Endothelial cell (in vitro differentiated cells): ENCODE measurements around the gene PTPDC1. TPM values are rescaled to one million over a fixed set of nuclear protein-coding genes. Genes with fewer than 3 reads are reported as not detected.
"Not testable (repeated sequence)": the region's sequence is repeated elsewhere in the genome, so short reads cannot be mapped to it uniquely, and the experiment has no call there.

Source experiments
- DNase-seq: peaks from one replicate; pipeline ENCODE4 v3.0.0; 2021; ENCODE audit warnings: low spot score
- H3K27ac Mint-ChIP-seq: one replicate; pipeline ENCODE4 v1.8.0; 2021; ENCODE audit warnings: mixed read lengths, inconsistent platforms; ENCODE audit not compliant: unreplicated experiment
- H3K27me3 Mint-ChIP-seq: one replicate; pipeline ENCODE4 v1.8.0; 2021; ENCODE audit warnings: mild to moderate bottlenecking, moderate library complexity, mixed read lengths, inconsistent platforms; ENCODE audit not compliant: unreplicated experiment
- H3K36me3 Mint-ChIP-seq: one replicate; pipeline ENCODE4 v1.8.0; 2021; ENCODE audit warnings: mild to moderate bottlenecking, low read depth, mixed read lengths, inconsistent platforms; ENCODE audit not compliant: unreplicated experiment
- H3K4me1 Mint-ChIP-seq: one replicate; pipeline ENCODE4 v1.8.0; 2021; ENCODE audit warnings: mild to moderate bottlenecking, mixed read lengths, inconsistent platforms; ENCODE audit not compliant: unreplicated experiment
- H3K4me3 Mint-ChIP-seq: one replicate; pipeline ENCODE4 v1.8.0; 2021; ENCODE audit warnings: mild to moderate bottlenecking, mixed read lengths, inconsistent platforms; ENCODE audit not compliant: unreplicated experiment
- H3K9me3 Mint-ChIP-seq: one replicate; pipeline ENCODE4 v1.8.0; 2021; ENCODE audit warnings: mixed read lengths, inconsistent platforms; ENCODE audit not compliant: unreplicated experiment
- total RNA-seq: library from RNA; stranded (reverse); fragmentation: NEBNext Ultra II Directional; extraction: Animal tissue kit (Norgen Biotek cat#: 25700); gene quantifications from one replicate; pipeline ENCODE4 v1.2.1, GENCODE V29; 2021; ENCODE audit not compliant: unreplicated experiment
- TF ChIP-seq, protein P1 (sequence below): fragments of 200-600 bp; sonication (generic); IDR thresholded peaks from one replicate; pipeline ENCODE4 v1.5.0; 2021; ENCODE audit warnings: antibody characterized with exemption; ENCODE audit not compliant: unreplicated experiment

PTPDC1 gene
- total RNA-seq, 1 donor from 2014 or later = 7.4 TPM

DNA sequence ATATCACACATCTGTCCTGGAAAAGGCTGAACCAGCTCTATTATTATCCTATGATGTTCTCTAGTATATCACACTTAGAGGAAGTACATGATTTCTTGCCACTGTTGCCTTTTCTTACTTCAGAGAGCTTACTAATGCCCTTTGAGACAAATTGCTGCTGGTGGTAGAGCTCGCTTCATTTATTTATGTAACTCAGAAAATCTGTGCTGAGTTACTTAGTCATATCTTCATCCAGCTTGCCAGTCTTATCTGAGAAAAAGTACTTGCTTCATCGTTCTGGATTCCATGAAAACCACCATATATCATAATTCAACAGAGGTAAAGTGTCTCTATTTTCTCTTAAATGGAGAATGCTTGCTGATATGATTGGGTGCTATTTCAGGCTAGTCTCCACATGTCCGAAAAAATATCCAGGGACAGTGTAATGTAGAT is 26.6 kb downstream of the PTPDC1 start:
- no peak overlapping the region for H3K27ac Mint-ChIP-seq
- no peak for DNase-seq
- H3K27me3 Mint-ChIP-seq = no peaks in the 10 kb centered on the region
- no peak overlapping the region for H3K4me3 Mint-ChIP-seq
- H3K9me3 Mint-ChIP-seq = no peaks in the 10 kb centered on the region
- TF ChIP-seq, protein P1, sequence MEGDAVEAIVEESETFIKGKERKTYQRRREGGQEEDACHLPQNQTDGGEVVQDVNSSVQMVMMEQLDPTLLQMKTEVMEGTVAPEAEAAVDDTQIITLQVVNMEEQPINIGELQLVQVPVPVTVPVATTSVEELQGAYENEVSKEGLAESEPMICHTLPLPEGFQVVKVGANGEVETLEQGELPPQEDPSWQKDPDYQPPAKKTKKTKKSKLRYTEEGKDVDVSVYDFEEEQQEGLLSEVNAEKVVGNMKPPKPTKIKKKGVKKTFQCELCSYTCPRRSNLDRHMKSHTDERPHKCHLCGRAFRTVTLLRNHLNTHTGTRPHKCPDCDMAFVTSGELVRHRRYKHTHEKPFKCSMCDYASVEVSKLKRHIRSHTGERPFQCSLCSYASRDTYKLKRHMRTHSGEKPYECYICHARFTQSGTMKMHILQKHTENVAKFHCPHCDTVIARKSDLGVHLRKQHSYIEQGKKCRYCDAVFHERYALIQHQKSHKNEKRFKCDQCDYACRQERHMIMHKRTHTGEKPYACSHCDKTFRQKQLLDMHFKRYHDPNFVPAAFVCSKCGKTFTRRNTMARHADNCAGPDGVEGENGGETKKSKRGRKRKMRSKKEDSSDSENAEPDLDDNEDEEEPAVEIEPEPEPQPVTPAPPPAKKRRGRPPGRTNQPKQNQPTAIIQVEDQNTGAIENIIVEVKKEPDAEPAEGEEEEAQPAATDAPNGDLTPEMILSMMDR = no peak
- H3K4me1 Mint-ChIP-seq = no peaks in the 10 kb centered on the region
- no peaks in the 10 kb centered on the region for H3K36me3 Mint-ChIP-seq

DNA sequence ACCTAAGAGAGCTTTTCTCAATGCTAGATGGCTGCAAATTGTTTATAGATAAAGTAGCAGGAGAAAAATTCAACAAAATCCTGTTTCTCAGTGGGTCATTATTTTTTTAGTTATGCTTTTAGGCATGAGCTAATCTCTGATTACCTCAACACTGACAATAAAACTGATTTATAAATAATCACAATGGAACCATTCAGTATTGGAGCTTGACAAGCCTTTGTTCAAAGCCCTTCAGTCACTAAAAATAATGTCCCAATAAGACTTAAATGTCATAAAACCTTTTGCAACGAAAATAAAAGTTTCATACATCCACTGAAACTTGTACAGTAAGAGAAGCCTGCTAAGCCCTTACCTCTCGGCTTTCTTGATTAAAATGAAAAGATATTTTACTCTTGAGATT is 27.2 kb downstream of the PTPDC1 start:
- Mint-ChIP-seq H3K9me3 (no peaks in the 10 kb centered on the region), H3K4me3 (no peak overlapping the region), H3K36me3 (no peaks in the 10 kb centered on the region), H3K27ac (no peak overlapping the region), H3K4me1 (no peaks in the 10 kb centered on the region), H3K27me3 (no peaks in the 10 kb centered on the region)
- TF ChIP-seq, protein P1 = no peak
- no peak for DNase-seq

DNA sequence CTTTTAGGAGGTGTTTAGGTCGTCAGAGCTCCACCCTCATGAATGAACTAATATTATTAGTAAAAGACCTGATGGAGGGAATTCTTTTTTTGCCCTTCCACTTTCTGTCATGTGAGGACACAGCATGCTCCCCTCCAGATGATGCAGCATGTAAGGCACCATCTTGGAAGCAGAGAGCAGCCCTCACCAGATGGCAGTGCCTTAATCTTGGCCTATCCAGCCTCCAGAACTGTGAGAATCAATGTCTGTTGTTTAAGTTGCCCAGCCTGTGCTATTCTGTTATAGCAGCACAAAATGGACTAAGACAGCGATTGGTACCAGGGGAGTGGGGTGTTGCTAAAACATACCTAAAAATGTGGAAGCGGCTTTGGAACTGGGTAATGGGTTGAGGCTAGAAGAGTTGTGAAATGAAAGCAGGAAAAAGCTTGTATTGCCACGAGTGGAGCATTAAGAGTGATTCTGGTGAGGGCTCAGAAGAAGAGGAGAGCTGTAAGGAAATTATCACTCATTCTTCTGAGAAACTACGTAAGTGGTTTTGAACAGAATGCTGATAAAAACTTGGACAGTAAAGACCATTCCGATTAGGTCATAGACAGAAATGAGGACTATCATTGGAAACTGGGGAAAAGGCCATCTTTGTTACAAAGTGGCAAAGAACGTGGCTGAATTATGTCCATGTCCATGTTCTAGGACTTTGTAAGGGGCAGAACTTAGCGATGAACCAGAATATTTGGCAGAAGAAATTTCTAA is 28.6 kb downstream of the PTPDC1 start:
- Mint-ChIP-seq H3K9me3 (no peaks in the 10 kb centered on the region), H3K36me3 (no peaks in the 10 kb centered on the region), H3K27ac (no peak overlapping the region)

DNA sequence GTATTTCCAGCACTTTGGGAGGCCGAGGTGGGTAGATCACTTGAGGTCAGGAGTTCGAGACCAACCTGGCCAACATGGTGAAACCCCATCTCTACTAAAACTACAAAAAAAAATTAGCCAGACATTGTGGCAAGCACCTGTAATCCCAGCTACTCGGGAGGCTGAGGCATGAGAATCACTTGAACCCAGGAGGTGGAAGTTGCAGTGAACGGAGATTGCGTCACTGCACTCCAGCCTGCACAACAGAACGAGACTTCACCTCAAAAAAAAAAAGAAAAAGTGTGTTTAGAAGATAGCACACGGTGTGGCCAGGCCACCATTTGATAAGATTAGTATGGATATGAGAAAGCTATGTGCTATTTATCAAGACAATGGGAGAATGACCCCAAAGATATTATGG is 35.8 kb downstream of the PTPDC1 start:
- not testable (repeated sequence) for H3K9me3 Mint-ChIP-seq, H3K4me3 Mint-ChIP-seq, H3K4me1 Mint-ChIP-seq, H3K27me3 Mint-ChIP-seq, H3K36me3 Mint-ChIP-seq, H3K27ac Mint-ChIP-seq, DNase-seq

More for the DNA sequence above, 28.6 kb downstream of the PTPDC1 start:
- H3K4me3 Mint-ChIP-seq = no peak overlapping the region
- no peak for DNase-seq
- H3K27me3 Mint-ChIP-seq = no peaks in the 10 kb centered on the region
- no peaks in the 10 kb centered on the region for H3K4me1 Mint-ChIP-seq
- TF ChIP-seq, protein P1 = no peak

DNA sequence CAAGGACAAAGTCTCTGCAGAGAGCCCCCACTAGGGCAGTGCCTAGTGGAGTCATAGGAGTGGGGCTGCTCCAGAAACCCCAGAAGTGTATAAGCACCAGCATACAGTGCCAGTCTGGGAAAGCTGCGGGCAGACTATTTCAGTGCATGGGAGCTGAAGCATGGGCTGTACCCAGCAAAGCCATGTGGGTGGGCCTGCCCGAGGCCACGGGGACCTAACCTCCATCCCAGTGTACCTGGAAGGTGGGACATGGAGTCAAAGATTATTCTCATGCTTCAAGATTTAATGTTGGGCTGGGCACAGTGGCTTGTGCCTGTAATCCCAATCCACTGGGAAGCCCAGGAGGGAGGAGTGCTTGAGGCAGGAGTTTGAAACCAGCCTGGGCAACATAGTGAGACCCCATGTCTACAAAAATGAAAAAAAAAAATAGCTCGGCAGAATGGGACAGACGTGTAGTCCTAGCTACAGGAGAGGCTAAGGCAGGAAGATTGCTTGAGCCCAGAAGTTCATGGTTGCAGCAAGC is 36.7 kb downstream of the PTPDC1 start:
- no peak overlapping the region for H3K4me3 Mint-ChIP-seq
- peaks cover 2% of the 10 kb centered on the region for H3K27me3 Mint-ChIP-seq
- no peak for DNase-seq
- no peaks in the 10 kb centered on the region for H3K4me1 Mint-ChIP-seq
- H3K36me3 Mint-ChIP-seq = peaks cover 3% of the 10 kb centered on the region
- TF ChIP-seq, protein P1 = no peak
- H3K9me3 Mint-ChIP-seq = no peaks in the 10 kb centered on the region
- no peak overlapping the region for H3K27ac Mint-ChIP-seq
